Measurements from ENCODE around the gene NKTR. TPM values are rescaled to one million over a fixed set of nuclear protein-coding genes. Genes with fewer than 3 reads are reported as not detected.

The NKTR gene
- total RNA-seq, 1 experiment from 2014 or later = 89.3 TPM

- ChIA-PET POLR2A (no interaction called here), CTCF (interaction anchor here (0.8 kb wide), 1 partner anchor 13 kb away, joined by 3 read pairs; no protein-coding TSS in a partner anchor)
- H3K27me3 Mint-ChIP-seq (ENCODE audit: low read depth) = no peaks in the 10 kb centered on the region
- TF ChIP-seq ZNF232 (CRISPR knock-in tag; IDR thresholded peaks at IDR 0.05) (no peak), ZNF396 (CRISPR knock-in tag; IDR thresholded peaks at IDR 0.05; ENCODE audit: borderline replicate concordance) (no peak), SOX15 (CRISPR knock-in tag; IDR thresholded peaks at IDR 0.05) (no peak), GABPB1 (CRISPR knock-in tag; IDR thresholded peaks at IDR 0.05) (no peak), GRHL2 (CRISPR knock-in tag; IDR thresholded peaks at IDR 0.05; ENCODE audit: insufficient replicate concordance, severe bottlenecking) (no peak), ZNF138 (CRISPR knock-in tag; conservative IDR thresholded peaks at IDR 0.05) (no peak), NFYB (CRISPR knock-in tag; conservative IDR thresholded peaks at IDR 0.05; ENCODE audit: low read depth) (no peak), JUN (CRISPR knock-in tag; IDR thresholded peaks at IDR 0.05) (no peak), IRF2 (CRISPR knock-in tag; IDR thresholded peaks at IDR 0.05; ENCODE audit: borderline replicate concordance, low read depth) (no peak), ATF2 (CRISPR knock-in tag; IDR thresholded peaks at IDR 0.05; ENCODE audit: borderline replicate concordance, low read depth) (no peak), MYBL2 (CRISPR knock-in tag; IDR thresholded peaks at IDR 0.05) (no peak)
- DNase-seq (ENCODE audit: low spot score) (no peak), ATAC-seq (no peak)
- peaks cover 47% of the 10 kb centered on the region for H3K36me3 Mint-ChIP-seq
- no peaks in the 10 kb centered on the region for H3K4me1 Mint-ChIP-seq
- H3K4me3 Mint-ChIP-seq = no peak overlapping the region
- no peaks in the 10 kb centered on the region for H3K9me3 Mint-ChIP-seq
- H3K27ac Mint-ChIP-seq = no peak overlapping the region
Measured at GRCh38 chr3:42562047-42562907, 38.2 kb upstream of the NKTR start.

- no peak overlapping the region for H3K4me3 Mint-ChIP-seq
- CTCF ChIA-PET = no interaction called here
- POLR2A ChIA-PET = no interaction called here
- H3K36me3 Mint-ChIP-seq = peaks cover 34% of the 10 kb centered on the region
- no peak overlapping the region for H3K27ac Mint-ChIP-seq
- ATAC-seq = no peak
- DNase-seq (ENCODE audit: low spot score) = no peak
- H3K9me3 Mint-ChIP-seq = peaks cover 10% of the 10 kb centered on the region
- no peaks in the 10 kb centered on the region for H3K27me3 Mint-ChIP-seq (ENCODE audit: low read depth)
- H3K4me1 Mint-ChIP-seq = peaks cover 7% of the 10 kb centered on the region
- no peak for TF ChIP-seq USF1 (CRISPR knock-in tag; IDR thresholded peaks at IDR 0.05)
- no peak for TF ChIP-seq ARID4B (CRISPR knock-in tag; IDR thresholded peaks at IDR 0.05; ENCODE audit: borderline replicate concordance)
- no peak for TF ChIP-seq ZNF425 (CRISPR knock-in tag; conservative IDR thresholded peaks at IDR 0.05)
- TF ChIP-seq HMGA2 (CRISPR knock-in tag; IDR thresholded peaks at IDR 0.05) = no peak
- no peak for TF ChIP-seq AFF4 (CRISPR knock-in tag; IDR thresholded peaks at IDR 0.05; ENCODE audit: borderline replicate concordance)
- no peak for TF ChIP-seq ZNF232 (CRISPR knock-in tag; IDR thresholded peaks at IDR 0.05)
- TF ChIP-seq NFE2L1 (CRISPR knock-in tag; IDR thresholded peaks at IDR 0.05) = no peak
- no peak for TF ChIP-seq SP1 (CRISPR knock-in tag; conservative IDR thresholded peaks at IDR 0.05)
- TF ChIP-seq ZNF416 (CRISPR knock-in tag; IDR thresholded peaks at IDR 0.05) = no peak
- TF ChIP-seq ATF2 (CRISPR knock-in tag; IDR thresholded peaks at IDR 0.05; ENCODE audit: borderline replicate concordance, low read depth) = no peak
Measured at GRCh38 chr3:42569593-42570142, 30.8 kb upstream of the NKTR start.
